ENCODE results near the gene OR9Q1. TPM values are rescaled to one million over a fixed set of nuclear protein-coding genes. Genes with fewer than 3 reads are reported as not detected.
"Not testable (repeated sequence)": the region's sequence is repeated elsewhere in the genome, so short reads cannot be mapped to it uniquely, and the experiment has no call there.

OR9Q1 gene
- polyA plus RNA-seq, 3 donors: not detected

DNA sequence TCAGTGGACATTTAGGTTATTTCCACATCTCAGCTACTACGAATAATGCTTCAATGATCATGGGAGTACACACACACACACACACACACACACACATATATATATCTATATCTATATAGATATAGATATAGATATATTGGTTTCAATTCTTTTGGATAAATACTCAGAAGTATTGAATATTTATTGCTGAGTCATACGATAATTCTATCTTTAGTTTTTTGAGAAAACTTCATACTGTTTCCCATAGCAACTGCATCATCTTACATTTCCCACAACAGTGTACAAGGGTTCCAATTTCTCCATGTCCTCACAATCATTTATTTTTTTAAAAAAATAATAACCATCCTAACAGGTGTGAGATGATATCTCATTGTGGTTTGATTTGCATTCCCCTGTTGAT is 172.3 kb downstream of the OR9Q1 start:
- no peak for DNase-seq (ENCODE audit: extremely low read depth in 1 of 11, low read depth in 9 of 11, low spot score in 4 of 11)

DNA sequence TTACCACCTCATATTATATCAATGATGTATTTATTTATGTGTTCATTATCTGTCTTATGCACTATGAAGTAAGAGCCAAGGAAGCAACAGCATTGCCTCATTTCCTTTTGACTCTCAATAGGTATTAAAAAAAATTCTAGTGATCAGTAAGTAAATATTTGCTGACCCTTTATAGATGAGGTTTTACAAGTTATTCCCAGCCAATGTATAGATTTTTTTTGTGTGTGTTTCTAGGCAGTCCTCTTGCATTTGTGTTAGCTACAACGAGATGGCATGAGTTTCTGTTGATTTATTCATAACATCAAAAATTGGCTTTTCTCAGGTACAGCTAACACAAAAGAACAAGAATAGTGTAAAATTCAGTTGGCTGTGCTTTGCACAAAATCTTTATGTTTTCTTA is 175.6 kb downstream of the OR9Q1 start:
- no peak for DNase-seq (ENCODE audit: extremely low read depth in 1 of 11, low read depth in 9 of 11, low spot score in 4 of 11)

GRCh38 chr11:58204042-58204441 is 180.4 kb downstream of the OR9Q1 start, which contains the start of gene OR1S2:
OR1S2 (minus strand) TSS chr11:58204142; CDS start chr11:58204142, 0 bp downstream.
- DNase-seq (ENCODE audit: extremely low read depth in 1 of 11, low read depth in 9 of 11, low spot score in 4 of 11): no peak

DNA sequence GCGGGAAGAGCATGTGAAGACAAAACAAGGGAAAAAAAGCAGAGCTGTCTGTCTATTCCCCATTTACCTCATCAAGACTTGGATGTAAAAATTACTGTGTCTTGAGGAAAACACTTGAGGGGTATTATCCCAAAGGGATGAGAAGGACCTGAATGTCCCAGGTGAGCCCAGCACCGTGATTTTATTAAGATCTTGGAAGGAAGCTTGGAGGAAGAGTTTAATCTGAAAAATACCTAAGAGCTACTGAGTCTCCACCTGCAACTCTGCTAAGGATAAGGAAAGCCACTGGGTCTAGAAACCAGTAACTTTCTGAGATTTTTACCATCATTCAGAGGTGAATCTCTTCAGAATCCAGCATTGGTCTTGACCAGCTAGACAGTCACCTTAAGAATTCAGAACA is 188.7 kb downstream of the OR9Q1 start, which contains the start of gene OR1S1:
Gene OR1S1 (plus strand): TSS at position 301 of the 400 bp plus-strand sequence.
- not testable (repeated sequence) for DNase-seq (ENCODE audit: extremely low read depth in 1 of 11, low read depth in 9 of 11, low spot score in 4 of 11)

DNA sequence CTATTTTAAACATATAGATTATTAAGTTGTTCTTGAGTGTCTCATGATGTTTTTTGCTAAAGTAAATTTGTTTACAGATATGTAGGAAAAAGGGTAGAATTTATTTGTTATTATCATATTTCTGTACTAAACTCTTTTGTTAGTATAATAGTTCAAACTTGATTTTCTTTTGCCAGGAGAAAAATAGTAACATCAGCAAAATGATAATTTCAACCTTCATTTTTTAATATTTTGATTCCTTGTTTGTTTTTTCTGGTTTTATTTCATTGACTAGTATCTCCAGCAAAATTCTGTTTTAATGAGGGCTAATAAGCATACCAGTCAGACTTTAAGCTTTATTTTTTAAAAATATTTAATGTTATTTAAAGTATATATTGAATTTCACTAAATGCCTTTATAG is 192.8 kb downstream of the OR9Q1 start:
- no peak for DNase-seq (ENCODE audit: extremely low read depth in 1 of 11, low read depth in 9 of 11, low spot score in 4 of 11)

GRCh38 chr11:58222721-58223120 is 199.0 kb downstream of the OR9Q1 start:
- DNase-seq (ENCODE audit: extremely low read depth in 1 of 11, low read depth in 9 of 11, low spot score in 4 of 11): no peak

GRCh38 chr11:58227956-58228615 is 204.4 kb downstream of the OR9Q1 start:
- DNase-seq (ENCODE audit: extremely low read depth in 1 of 11, low read depth in 9 of 11, low spot score in 4 of 11): no peak

Other genes with a start within 250 kb of the OR9Q1 start
- not detected for gene OR6Q1, start 7.1 kb downstream of the OR9Q1 start, polyA plus RNA-seq (ENCODE audit: insufficient read length in 3 of 3)
- gene OR9I1, start 101.6 kb downstream of the OR9Q1 start, polyA plus RNA-seq (ENCODE audit: insufficient read length in 3 of 3): not detected
- not detected for gene OR9Q2, start 165.2 kb downstream of the OR9Q1 start, polyA plus RNA-seq (ENCODE audit: insufficient read length in 3 of 3)
- not detected for gene OR1S2, start 180.3 kb downstream of the OR9Q1 start, polyA plus RNA-seq (ENCODE audit: insufficient read length in 3 of 3)
- gene OR1S1, start 188.8 kb downstream of the OR9Q1 start, polyA plus RNA-seq (ENCODE audit: insufficient read length in 3 of 3): not detected
- gene OR10Q1, start 205.0 kb downstream of the OR9Q1 start, polyA plus RNA-seq (ENCODE audit: insufficient read length in 3 of 3): not detected
- not detected for gene OR10W1, start 244.4 kb downstream of the OR9Q1 start, polyA plus RNA-seq (ENCODE audit: insufficient read length in 3 of 3)

Measured in renal cortex interstitium (tissue), 11 donors.